CD4-positive, alpha-beta memory T cell (primary cell): ENCODE measurements around the gene EFNA3. TPM values are rescaled to one million over a fixed set of nuclear protein-coding genes. Genes with fewer than 3 reads are reported as not detected.

Source experiments
- CTCF ChIA-PET: fragments of 350-600 bp; sonication (Branson Sonifier 250); formaldehyde crosslinking; loops from one replicate; lab custom pipeline; 2021; ENCODE audit warnings: inconsistent platforms; ENCODE audit not compliant: partially characterized antibody; lab: Charles Lee
- POLR2A ChIA-PET: fragments of 350-600 bp; sonication (Branson Sonifier 250); formaldehyde crosslinking; loops from one replicate; lab custom pipeline; 2021; ENCODE audit not compliant: partially characterized antibody; lab: Charles Lee
- DNase-seq, 5 donors: peaks; one replicate each; pipeline versions ENCODE4 v3.0.0 to v3.0.0-alpha.2; 2020 to 2022; ENCODE audit warnings: mixed read lengths in 1 of 5
- H3K27ac ChIP-seq: one replicate; pipeline ENCODE4 v1.7.0; 2013; ENCODE audit warnings: low read depth, low read length
- H3K27me3 ChIP-seq: 2 replicates; pipeline ENCODE4 v1.7.0; 2013; ENCODE audit warnings: mild to moderate bottlenecking, low read length, moderate library complexity; ENCODE audit not compliant: insufficient read depth
- H3K36me3 ChIP-seq: 2 replicates; pipeline ENCODE4 v1.7.0; 2013; ENCODE audit warnings: mild to moderate bottlenecking, low read length, moderate library complexity; ENCODE audit not compliant: insufficient read depth
- H3K4me1 ChIP-seq: 2 replicates; pipeline ENCODE4 v1.7.0; 2013; ENCODE audit warnings: mild to moderate bottlenecking, low read length, moderate library complexity; ENCODE audit not compliant: insufficient read depth
- H3K4me3 ChIP-seq, 2 donors: one replicate each; pipeline ENCODE4 v1.7.0; 2013; ENCODE audit warnings: low read length in 2 of 2, mild to moderate bottlenecking in 1 of 2
- H3K9me3 ChIP-seq, 2 donors: one replicate each; pipeline ENCODE4 v1.7.0; 2013; ENCODE audit warnings: low read length in 2 of 2, control low read depth in 1 of 2; ENCODE audit not compliant: control insufficient read depth in 1 of 2
- H3K27ac Mint-ChIP-seq, 7 donors: one replicate each; pipeline ENCODE4 v1.8.0; 2020 to 2021; ENCODE audit warnings: mixed read lengths in 7 of 7, mild to moderate bottlenecking in 6 of 7, inconsistent platforms in 3 of 7, moderate library complexity in 3 of 7
- H3K27me3 Mint-ChIP-seq, 2 donors: one replicate each; pipeline ENCODE4 v1.8.0; 2020 to 2021; ENCODE audit warnings: mixed read lengths in 2 of 2
- H3K36me3 Mint-ChIP-seq, 2 donors: one replicate each; pipeline ENCODE4 v1.8.0; 2020 to 2021; ENCODE audit warnings: mixed read lengths in 2 of 2, inconsistent platforms in 1 of 2, mild to moderate bottlenecking in 1 of 2
- H3K4me1 Mint-ChIP-seq, 4 donors: one replicate each; pipeline ENCODE4 v1.8.0; 2020 to 2021; ENCODE audit warnings: mixed read lengths in 4 of 4, mild to moderate bottlenecking in 1 of 4
- H3K4me3 Mint-ChIP-seq, 8 donors: one replicate each; pipeline ENCODE4 v1.8.0; 2020 to 2021; ENCODE audit warnings: mixed read lengths in 8 of 8, mild to moderate bottlenecking in 7 of 8, moderate library complexity in 6 of 8, inconsistent platforms in 3 of 8
- H3K9me3 Mint-ChIP-seq, 8 donors: one replicate each; pipeline ENCODE4 v1.8.0; 2020 to 2021; ENCODE audit warnings: mixed read lengths in 8 of 8, mild to moderate bottlenecking in 5 of 8, inconsistent platforms in 3 of 8, moderate library complexity in 1 of 8
- intact Hi-C: fragments of 100-400 bp; cut with micrococcal nuclease; formaldehyde crosslinking; loops from one replicate; pipeline ENCODE4 v1.15.1; 2023
- polyA plus RNA-seq, 2 donors: library from polyadenylated mRNA; unstranded; fragments of 300-500 nt; fragmentation: Illumina TruSeq; gene quantifications; one replicate each; pipeline ENCODE4 v1.2.3, GENCODE V29; 2021
- total RNA-seq, 2 experiments: library from RNA; stranded (reverse); gene quantifications; one replicate each; pipeline ENCODE4 v1.2.3, GENCODE V29; 2021

The EFNA3 gene, protein sequence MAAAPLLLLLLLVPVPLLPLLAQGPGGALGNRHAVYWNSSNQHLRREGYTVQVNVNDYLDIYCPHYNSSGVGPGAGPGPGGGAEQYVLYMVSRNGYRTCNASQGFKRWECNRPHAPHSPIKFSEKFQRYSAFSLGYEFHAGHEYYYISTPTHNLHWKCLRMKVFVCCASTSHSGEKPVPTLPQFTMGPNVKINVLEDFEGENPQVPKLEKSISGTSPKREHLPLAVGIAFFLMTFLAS
- total RNA-seq (1 to 10 TPM; 2.0 to 4.3 TPM), polyA plus RNA-seq (1 to 10 TPM in 1 of 2 donors, under 1 TPM in 1; 0.34 to 1.5 TPM)

GRCh38 chr1:155078469-155079209 is at the start of gene EFNA3:
TSS of gene EFNA3 (plus strand) at chr1:155078837. CDS start at chr1:155078942, 105 bp downstream.
- ChIA-PET POLR2A (interaction anchor here (0.5 to 2.9 kb wide), 8 partner anchors 8 to 1418 kb away, joined by 3 to 16 read pairs (median 4); partner anchors contain the start of genes ADAM15 and EFNA4), CTCF (interaction anchor here (0.6 to 2.4 kb wide), 7 partner anchors 16 to 173 kb away, joined by 3 to 10 read pairs (median 3); partner anchors contain the start of gene EFNA4)
- H3K9me3 ChIP-seq: no peaks in the 10 kb centered on the region
- no peaks in the 10 kb centered on the region for H3K9me3 Mint-ChIP-seq
- H3K4me3 Mint-ChIP-seq: peak within 1 kb of the TSS; percentile 82 to 93 (median 86)
- intact Hi-C loops: no loop called here
- H3K4me1 Mint-ChIP-seq: peaks cover 24 to 61% (median 40%) of the 10 kb centered on the region in 4 donors
- peaks cover 55% of the 10 kb centered on the region for H3K4me1 ChIP-seq
- peaks cover 9 to 23% of the 10 kb centered on the region in 2 donors for H3K27me3 Mint-ChIP-seq
- peak in 4 of 5 donors; percentile 52 to 64 (median 53) for DNase-seq
- H3K27ac ChIP-seq: no peak within 1 kb of the TSS
- H3K4me3 ChIP-seq: peak within 1 kb of the TSS; percentile 41 to 42
- no peaks in the 10 kb centered on the region for H3K36me3 ChIP-seq
- no peaks in the 10 kb centered on the region for H3K36me3 Mint-ChIP-seq
- peak within 1 kb of the TSS; percentile 59 to 84 (median 71) for H3K27ac Mint-ChIP-seq
- H3K27me3 ChIP-seq: peaks cover 25% of the 10 kb centered on the region

DNA sequence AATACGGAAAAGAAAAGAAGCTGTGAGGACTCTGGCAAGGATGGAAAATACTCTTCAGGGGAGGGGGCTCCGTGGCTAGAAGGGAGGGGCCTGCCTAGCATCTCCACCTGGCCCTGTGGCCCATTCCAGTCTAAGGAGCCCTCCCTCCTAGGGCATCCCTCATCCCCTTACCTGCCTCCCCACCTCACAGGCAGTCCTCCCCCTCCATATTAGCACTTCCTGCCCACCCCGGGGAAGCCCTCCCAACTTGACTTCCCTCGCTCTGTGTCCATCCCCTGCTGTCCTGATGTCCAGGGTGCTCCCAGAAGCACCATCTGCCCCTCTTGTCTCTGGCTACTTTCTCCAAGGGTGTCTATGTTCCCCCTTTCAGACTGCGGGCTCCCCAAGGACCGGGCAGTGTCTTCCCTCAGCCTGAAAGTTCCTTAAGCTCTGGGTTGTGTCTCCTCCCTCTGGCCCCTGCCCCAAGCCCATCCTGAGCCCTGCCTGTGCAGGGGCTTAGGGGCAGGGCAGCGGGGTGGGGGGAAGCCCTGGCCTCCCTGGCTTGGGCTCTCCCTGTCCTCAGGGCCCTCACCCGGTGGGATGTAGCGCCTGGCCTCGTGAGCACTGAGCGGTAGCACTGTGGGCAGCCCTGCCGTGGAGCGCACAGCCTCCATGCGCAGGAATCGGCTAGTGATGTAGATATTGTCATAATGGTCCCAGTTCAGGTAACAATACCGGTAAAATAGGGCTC is 49.0 kb upstream of the EFNA3 start:
- H3K4me3 Mint-ChIP-seq: no peak overlapping the region
- Histone ChIP-seq H3K27ac (no peak overlapping the region), H3K4me3 (no peak overlapping the region), H3K36me3 (no peaks in the 10 kb centered on the region), H3K4me1 (no peaks in the 10 kb centered on the region), H3K9me3 (no peaks in the 10 kb centered on the region), H3K27me3 (no peaks in the 10 kb centered on the region)
- H3K27ac Mint-ChIP-seq: peak overlapping the region in 1 of 7 donors; percentile 79
- no peaks in the 10 kb centered on the region for H3K27me3 Mint-ChIP-seq
- H3K9me3 Mint-ChIP-seq: no peaks in the 10 kb centered on the region
- no peaks in the 10 kb centered on the region for H3K4me1 Mint-ChIP-seq
- ChIA-PET POLR2A (no interaction called here), CTCF (interaction anchor here (0.7 to 0.8 kb wide), 2 partner anchors 13 to 88 kb away, joined by 3 read pairs; no protein-coding TSS in a partner anchor)
- intact Hi-C loops: no loop called here
- DNase-seq: no peak
- H3K36me3 Mint-ChIP-seq: no peaks in the 10 kb centered on the region

DNA sequence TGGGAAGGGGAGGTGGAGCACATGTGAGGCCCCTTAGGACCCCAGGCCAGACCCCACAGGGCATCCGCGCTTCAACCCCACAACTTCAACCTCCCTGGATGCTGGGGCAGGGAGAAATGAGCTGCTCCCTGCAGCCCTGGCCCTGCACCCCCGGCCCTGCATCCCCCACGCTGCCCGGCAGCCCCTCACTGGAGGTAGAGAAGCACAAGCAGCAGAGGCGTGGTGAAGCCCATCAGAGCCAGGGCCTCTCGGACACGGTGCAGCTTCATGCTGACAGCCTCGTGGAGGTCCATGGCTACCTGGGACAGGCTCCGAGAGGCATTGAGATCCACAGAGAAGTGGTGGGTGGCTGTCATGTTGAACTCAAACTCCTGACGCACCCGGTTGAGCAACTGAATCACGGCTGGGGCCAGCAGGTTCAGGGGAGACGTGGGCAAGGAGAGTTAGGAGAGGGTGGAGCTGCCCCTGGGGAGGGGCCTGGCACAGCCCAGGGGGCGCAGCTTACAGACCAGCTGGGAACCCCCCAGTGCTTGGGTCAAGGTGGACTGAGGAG is 48.3 kb upstream of the EFNA3 start:
- Mint-ChIP-seq H3K9me3 (no peaks in the 10 kb centered on the region), H3K36me3 (no peaks in the 10 kb centered on the region), H3K27ac (no peak overlapping the region), H3K4me1 (no peaks in the 10 kb centered on the region), H3K4me3 (peak overlapping the region in 1 of 8 donors; percentile 12), H3K27me3 (no peaks in the 10 kb centered on the region)
- no peak for DNase-seq
- POLR2A ChIA-PET: no interaction called here
- H3K9me3 ChIP-seq: no peaks in the 10 kb centered on the region
- intact Hi-C loops: no loop called here
- H3K4me1 ChIP-seq: no peaks in the 10 kb centered on the region
- H3K4me3 ChIP-seq: no peak overlapping the region
- H3K36me3 ChIP-seq: no peaks in the 10 kb centered on the region
- H3K27me3 ChIP-seq: no peaks in the 10 kb centered on the region
- CTCF ChIA-PET: interaction anchor here (0.7 to 1.5 kb wide), 3 partner anchors 13 to 89 kb away, joined by 3 read pairs; no protein-coding TSS in a partner anchor
- no peak overlapping the region for H3K27ac ChIP-seq

DNA sequence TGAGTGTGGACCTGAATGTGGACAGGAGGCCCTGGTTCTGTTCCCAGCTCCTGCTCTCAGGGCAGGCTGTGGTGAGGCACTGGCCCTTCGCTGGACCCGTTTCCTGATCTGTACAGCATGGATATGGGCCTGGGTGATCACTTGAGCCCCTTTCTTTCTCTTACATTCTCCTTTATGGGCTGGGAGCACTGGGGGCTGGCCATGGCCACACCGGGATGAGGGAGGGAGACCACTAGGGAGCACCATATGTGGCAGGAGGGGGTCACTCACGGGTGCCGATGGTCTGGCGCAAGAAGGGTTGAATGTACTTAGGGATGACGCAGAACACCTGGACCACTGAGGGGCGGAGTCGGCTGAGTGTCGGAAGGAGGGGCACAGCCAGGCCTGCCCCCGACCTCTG is 47.7 kb upstream of the EFNA3 start:
- Histone ChIP-seq H3K4me1 (no peaks in the 10 kb centered on the region), H3K27me3 (no peaks in the 10 kb centered on the region), H3K27ac (no peak overlapping the region), H3K9me3 (no peaks in the 10 kb centered on the region), H3K4me3 (no peak overlapping the region), H3K36me3 (no peaks in the 10 kb centered on the region)
- no peaks in the 10 kb centered on the region for H3K9me3 Mint-ChIP-seq
- no peaks in the 10 kb centered on the region for H3K27me3 Mint-ChIP-seq
- no peaks in the 10 kb centered on the region for H3K36me3 Mint-ChIP-seq
- no peak for DNase-seq
- no peaks in the 10 kb centered on the region for H3K4me1 Mint-ChIP-seq
- intact Hi-C loops: no loop called here
- H3K27ac Mint-ChIP-seq: no peak overlapping the region
- no peak overlapping the region for H3K4me3 Mint-ChIP-seq
- POLR2A ChIA-PET: no interaction called here
- CTCF ChIA-PET: interaction anchor here (1.5 kb wide), 1 partner anchor 28 kb away, joined by 3 read pairs; no protein-coding TSS in a partner anchor

DNA sequence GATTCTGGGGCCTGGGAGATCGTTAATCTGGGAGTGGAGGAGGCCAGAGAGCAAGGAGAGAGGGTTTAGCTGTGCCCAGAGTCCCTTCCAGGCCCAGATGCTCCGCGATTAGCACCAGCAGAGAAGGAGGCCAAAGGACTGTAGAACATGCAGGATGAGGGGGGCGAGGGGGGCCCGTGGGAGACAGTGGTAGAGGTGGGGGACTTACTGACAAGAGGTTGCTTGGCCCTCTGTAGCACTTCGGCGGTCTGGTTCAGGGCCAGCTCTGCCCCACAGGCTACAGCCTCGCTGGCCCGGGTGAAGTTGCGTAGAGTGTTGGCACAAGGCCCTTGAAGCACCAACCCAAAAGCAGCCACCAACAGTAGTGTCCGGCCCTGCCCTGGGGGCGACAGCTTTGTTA is 45.8 kb upstream of the EFNA3 start:
- H3K36me3 ChIP-seq: no peaks in the 10 kb centered on the region
- POLR2A ChIA-PET: no interaction called here
- H3K4me1 ChIP-seq: no peaks in the 10 kb centered on the region
- Mint-ChIP-seq H3K27ac (peak overlapping the region in 1 of 7 donors; percentile 35), H3K4me1 (no peaks in the 10 kb centered on the region), H3K4me3 (no peak overlapping the region), H3K36me3 (no peaks in the 10 kb centered on the region), H3K27me3 (no peaks in the 10 kb centered on the region), H3K9me3 (no peaks in the 10 kb centered on the region)
- intact Hi-C loops: no loop called here
- no peaks in the 10 kb centered on the region for H3K27me3 ChIP-seq
- H3K4me3 ChIP-seq: no peak overlapping the region
- H3K27ac ChIP-seq: no peak overlapping the region
- no peaks in the 10 kb centered on the region for H3K9me3 ChIP-seq
- CTCF ChIA-PET: interaction anchor here (1.5 kb wide), 1 partner anchor 13 kb away, joined by 3 read pairs; no protein-coding TSS in a partner anchor
- no peak for DNase-seq

GRCh38 chr1:155033524-155033923 is 45.1 kb upstream of the EFNA3 start, which contains the start of the genes DCST1 and DCST2:
TSS of gene DCST1 (plus strand) at chr1:155033824. CDS start at chr1:155034037, 213 bp downstream.
TSS of gene DCST2 (minus strand) at chr1:155033781. CDS start at chr1:155033701, 80 bp downstream.
- ChIA-PET CTCF (no interaction called here), POLR2A (no interaction called here)
- Histone ChIP-seq H3K9me3 (no peaks in the 10 kb centered on the region), H3K4me1 (no peaks in the 10 kb centered on the region), H3K4me3 (no peak within 1 kb of the TSS), H3K27me3 (no peaks in the 10 kb centered on the region), H3K36me3 (no peaks in the 10 kb centered on the region), H3K27ac (no peak within 1 kb of the TSS)
- Mint-ChIP-seq H3K27me3 (peaks cover 0 to 1% of the 10 kb centered on the region in 2 donors), H3K36me3 (no peaks in the 10 kb centered on the region), H3K27ac (peak within 1 kb of the TSS in 1 of 7 donors; percentile 46), H3K4me1 (no peaks in the 10 kb centered on the region), H3K4me3 (no peak within 1 kb of the TSS), H3K9me3 (no peaks in the 10 kb centered on the region)
- no peak for DNase-seq
- intact Hi-C loops: no loop called here
